ACC112 (cell line): Measurements from ENCODE around the gene MTA3.

Experiments
- H2AFZ ChIP-seq: fragments of 200-600 bp; sonication (generic); one replicate; pipeline ENCODE4 v1.6.0; 2017; ENCODE audit warnings: antibody characterized with exemption, low read length; ENCODE audit not compliant: unreplicated experiment
- H3K27ac ChIP-seq: fragments of 200-600 bp; sonication (generic); 2 replicates; pipeline ENCODE4 v1.5.1; 2014; ENCODE audit warnings: low read depth, mild to moderate bottlenecking, antibody characterized with exemption, low read length, moderate library complexity
- H3K27me3 ChIP-seq: fragments of 200-600 bp; sonication (generic); 2 replicates; pipeline ENCODE4 v1.6.1; 2014; ENCODE audit warnings: mild to moderate bottlenecking, antibody characterized with exemption, low read length, moderate library complexity, mixed read lengths; ENCODE audit not compliant: insufficient read depth
- H3K36me3 ChIP-seq: fragments of 200-600 bp; sonication (generic); 2 replicates; pipeline ENCODE4 v1.6.1; 2016; ENCODE audit warnings: mild to moderate bottlenecking, antibody characterized with exemption, low read length, moderate library complexity, mixed read lengths; ENCODE audit not compliant: insufficient read depth
- H3K4me1 ChIP-seq: fragments of 200-600 bp; sonication (generic); one replicate; pipeline ENCODE4 v1.6.1; 2016; ENCODE audit warnings: low read length, mixed read lengths; ENCODE audit not compliant: insufficient read depth, unreplicated experiment, control insufficient read depth
- H3K4me3 ChIP-seq: fragments of 200-600 bp; sonication (generic); 2 replicates; pipeline ENCODE4 v1.5.1; 2014; ENCODE audit warnings: mild to moderate bottlenecking, low read depth, low read length
- H3K79me2 ChIP-seq: fragments of 200-600 bp; sonication (generic); one replicate; pipeline ENCODE4 v1.6.0; 2016; ENCODE audit warnings: low read length; ENCODE audit not compliant: control insufficient read depth, unreplicated experiment, insufficient read depth

MTA3 gene

GRCh38 chr2:42769583-42770287 lies 201.3 kb downstream of the MTA3 start:
- no peaks in the 10 kb centered on the region for H3K27me3 ChIP-seq
- H2AFZ ChIP-seq: no peak overlapping the region
- no peak overlapping the region for H3K4me3 ChIP-seq
- H3K27ac ChIP-seq: no peak overlapping the region
- no peaks in the 10 kb centered on the region for H3K79me2 ChIP-seq
- H3K36me3 ChIP-seq: no peaks in the 10 kb centered on the region
- no peaks in the 10 kb centered on the region for H3K4me1 ChIP-seq

GRCh38 chr2:42770288-42771131 lies 202.1 kb downstream of the MTA3 start:
- no peak overlapping the region for H2AFZ ChIP-seq
- H3K36me3 ChIP-seq: no peaks in the 10 kb centered on the region
- H3K4me1 ChIP-seq: no peaks in the 10 kb centered on the region
- no peaks in the 10 kb centered on the region for H3K27me3 ChIP-seq
- no peaks in the 10 kb centered on the region for H3K79me2 ChIP-seq
- no peak overlapping the region for H3K27ac ChIP-seq
- no peak overlapping the region for H3K4me3 ChIP-seq

DNA sequence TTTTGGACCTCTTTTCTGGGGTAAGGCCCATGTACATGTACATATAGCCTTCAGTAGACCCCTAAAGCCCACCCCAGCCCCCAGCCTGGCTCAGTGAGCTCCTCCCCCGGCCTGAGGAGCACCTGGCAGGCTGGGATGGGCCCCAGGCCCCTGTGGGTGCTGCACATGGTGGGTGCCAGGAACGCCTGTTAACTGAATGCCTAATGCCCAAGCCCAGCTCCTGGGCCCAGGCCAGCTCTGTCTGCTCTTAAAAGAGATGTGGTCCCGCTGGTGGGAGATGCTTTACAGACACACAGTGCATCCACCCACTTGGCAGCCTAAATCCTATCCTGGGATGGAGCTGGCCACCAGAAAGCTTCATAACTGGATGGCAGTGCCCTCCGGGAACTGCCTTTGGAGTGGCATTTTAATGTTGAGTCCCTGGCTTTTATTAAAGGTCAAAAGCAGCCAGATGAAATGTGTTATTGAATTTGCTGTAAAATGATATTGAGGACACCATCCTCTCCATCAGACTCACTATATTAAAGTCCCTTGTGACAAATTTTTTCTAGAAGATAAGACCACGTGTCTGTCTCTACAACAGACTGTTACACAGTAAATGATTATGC lies 203.2 kb downstream of the MTA3 start:
- Histone ChIP-seq H3K4me3 (no peak overlapping the region), H3K27me3 (no peaks in the 10 kb centered on the region), H3K27ac (no peak overlapping the region)

DNA sequence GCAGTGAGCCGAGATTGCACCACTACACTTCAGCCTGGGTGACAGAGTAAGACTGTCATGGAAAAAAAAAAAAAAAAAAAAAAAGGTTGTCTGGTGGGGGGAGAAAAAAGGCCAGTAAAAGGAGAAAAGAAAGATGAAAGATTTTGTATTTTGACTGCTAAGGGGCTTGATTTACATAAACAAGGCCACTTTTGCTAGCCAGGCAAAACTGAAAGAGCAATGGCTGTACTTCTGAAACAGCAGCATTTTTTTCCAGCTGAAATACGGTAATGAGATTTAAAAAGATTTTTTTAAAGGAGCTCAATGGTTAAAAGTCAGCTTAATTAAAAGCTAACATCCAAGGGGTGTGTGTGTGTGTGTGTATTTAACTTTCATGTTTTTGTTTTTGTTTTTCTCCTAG lies 206.8 kb downstream of the MTA3 start:
- Histone ChIP-seq H3K27me3 (no peaks in the 10 kb centered on the region), H3K79me2 (no peaks in the 10 kb centered on the region), H3K27ac (no peak overlapping the region), H2AFZ (no peak overlapping the region), H3K36me3 (no peaks in the 10 kb centered on the region), H3K4me1 (no peaks in the 10 kb centered on the region), H3K4me3 (no peak overlapping the region)

More for the DNA sequence above, 203.2 kb downstream of the MTA3 start:
- H3K36me3 ChIP-seq: no peaks in the 10 kb centered on the region
- H2AFZ ChIP-seq: no peak overlapping the region
- H3K79me2 ChIP-seq: no peaks in the 10 kb centered on the region
- H3K4me1 ChIP-seq: no peaks in the 10 kb centered on the region

GRCh38 chr2:42775810-42776209 lies 207.4 kb downstream of the MTA3 start:
- Histone ChIP-seq H3K27me3 (no peaks in the 10 kb centered on the region), H3K4me1 (no peaks in the 10 kb centered on the region), H2AFZ (no peak overlapping the region), H3K27ac (no peak overlapping the region), H3K79me2 (no peaks in the 10 kb centered on the region), H3K4me3 (no peak overlapping the region), H3K36me3 (no peaks in the 10 kb centered on the region)

GRCh38 chr2:42777883-42778805 lies 209.7 kb downstream of the MTA3 start:
- Histone ChIP-seq H2AFZ (no peak overlapping the region), H3K79me2 (no peaks in the 10 kb centered on the region), H3K27ac (no peak overlapping the region), H3K4me1 (no peaks in the 10 kb centered on the region), H3K4me3 (no peak overlapping the region), H3K36me3 (no peaks in the 10 kb centered on the region), H3K27me3 (no peaks in the 10 kb centered on the region)

GRCh38 chr2:42781181-42781580 lies 212.7 kb downstream of the MTA3 start:
- H3K27me3 ChIP-seq: no peaks in the 10 kb centered on the region
- H3K4me1 ChIP-seq: no peaks in the 10 kb centered on the region
- H2AFZ ChIP-seq: no peak overlapping the region
- H3K27ac ChIP-seq: no peak overlapping the region
- H3K79me2 ChIP-seq: no peaks in the 10 kb centered on the region
- H3K36me3 ChIP-seq: no peaks in the 10 kb centered on the region
- H3K4me3 ChIP-seq: no peak overlapping the region

- Histone ChIP-seq H3K27me3 (no peaks in the 10 kb centered on the region), H3K27ac (no peak overlapping the region), H3K4me1 (no peaks in the 10 kb centered on the region), H2AFZ (no peak overlapping the region), H3K36me3 (no peaks in the 10 kb centered on the region), H3K79me2 (no peaks in the 10 kb centered on the region), H3K4me3 (no peak overlapping the region)
These were observed 215.1 kb downstream of the MTA3 start for GRCh38 chr2:42783511-42783910.

- Histone ChIP-seq H3K4me1 (no peaks in the 10 kb centered on the region), H3K79me2 (no peaks in the 10 kb centered on the region), H3K27ac (no peak overlapping the region), H3K4me3 (no peak overlapping the region), H2AFZ (no peak overlapping the region), H3K36me3 (no peaks in the 10 kb centered on the region), H3K27me3 (no peaks in the 10 kb centered on the region)
These were observed 215.9 kb downstream of the MTA3 start for GRCh38 chr2:42784204-42784880.
